Muscle of leg (tissue), 11 donors: ENCODE results near the gene TOM1L1. TPM values are rescaled to one million over a fixed set of nuclear protein-coding genes. Genes with fewer than 3 reads are reported as not detected.

Source experiments
- DNase-seq: peaks from one replicate; pipeline ENCODE4 v3.0.0; 2013
- H3K27ac ChIP-seq: one replicate; pipeline ENCODE4 v1.5.1; 2013; ENCODE audit warnings: mild to moderate bottlenecking, low read length, control low read depth
- H3K27me3 ChIP-seq: one replicate; pipeline ENCODE4 v1.6.1; 2013; ENCODE audit warnings: low read length; ENCODE audit not compliant: control insufficient read depth, insufficient read depth
- H3K36me3 ChIP-seq: one replicate; pipeline ENCODE4 v1.6.1; 2013; ENCODE audit warnings: low read length; ENCODE audit not compliant: control insufficient read depth, insufficient read depth
- H3K4me1 ChIP-seq: one replicate; pipeline ENCODE4 v1.6.1; 2013; ENCODE audit warnings: low read length; ENCODE audit not compliant: control insufficient read depth, insufficient read depth
- H3K4me3 ChIP-seq: one replicate; pipeline ENCODE4 v1.5.1; 2013; ENCODE audit warnings: low read length, control low read depth
- H3K9me3 ChIP-seq: replicated peaks from 2 replicates; pipeline ENCODE4 v1.6.1; 2013; ENCODE audit warnings: low read depth, low read length; ENCODE audit not compliant: control insufficient read depth
- WGBS: methylation state at CpG from one replicate; pipeline ENCODE4 v1.1.5; 2013; ENCODE audit warnings: missing lambda C conversion rate; ENCODE audit not compliant: insufficient coverage; 5-methylcytosine and 5-hydroxymethylcytosine counted together
- polyA plus RNA-seq, 8 donors: library from polyadenylated mRNA; unstranded; fragments of 120-200 nt; gene quantifications; one replicate each; pipeline versions ENCODE4 v1.2.1 to v1.2.3, GENCODE V29; 2013; ENCODE audit warnings: inconsistent platforms in 1 of 8, low replicate concordance in 1 of 8; ENCODE audit not compliant: insufficient read length in 8 of 8, insufficient read depth in 1 of 8
- total RNA-seq: library from RNA; stranded (reverse); fragments of 120-200 nt; gene quantifications from one replicate; pipeline ENCODE4 v1.2.4, GENCODE V29; 2013

Gene TOM1L1
- total and polyA plus RNA-seq, 9 donors, result 3.6 to 11.3 (median 5.6) TPM

GRCh38 chr17:54907376-54907775 is 6.7 kb downstream of the TOM1L1 start:
- no peak overlapping the region for H3K27ac ChIP-seq
- H3K27me3 ChIP-seq, result no peaks in the 10 kb centered on the region
- H3K4me3 ChIP-seq, result no peak overlapping the region
- H3K36me3 ChIP-seq, result no peaks in the 10 kb centered on the region
- 92% methylated on average over 2 of the region's 5 CpGs for WGBS
- DNase-seq, result no peak
- peaks cover 5% of the 10 kb centered on the region for H3K4me1 ChIP-seq
- no peaks in the 10 kb centered on the region for H3K9me3 ChIP-seq

GRCh38 chr17:54909766-54910165 is 9.1 kb downstream of the TOM1L1 start:
- Histone ChIP-seq H3K36me3 (peaks cover 3% of the 10 kb centered on the region), H3K4me3 (no peak overlapping the region), H3K9me3 (no peaks in the 10 kb centered on the region), H3K4me1 (no peaks in the 10 kb centered on the region), H3K27ac (no peak overlapping the region), H3K27me3 (no peaks in the 10 kb centered on the region)
- no peak for DNase-seq
- no CpG with 5 or more reads among the region's 2 CpGs for WGBS

- no CpG with 5 or more reads among the region's 2 CpGs for WGBS
- Histone ChIP-seq H3K36me3 (peaks cover 3% of the 10 kb centered on the region), H3K27me3 (no peaks in the 10 kb centered on the region), H3K27ac (no peak overlapping the region), H3K4me3 (no peak overlapping the region), H3K9me3 (no peaks in the 10 kb centered on the region), H3K4me1 (no peaks in the 10 kb centered on the region)
- no peak for DNase-seq
Measured at GRCh38 chr17:54916721-54917120, 16.1 kb downstream of the TOM1L1 start.

- no peak overlapping the region for H3K27ac ChIP-seq
- no peaks in the 10 kb centered on the region for H3K4me1 ChIP-seq
- H3K36me3 ChIP-seq, result no peaks in the 10 kb centered on the region
- H3K4me3 ChIP-seq, result no peak overlapping the region
- H3K9me3 ChIP-seq, result no peaks in the 10 kb centered on the region
- no peak for DNase-seq
- no peaks in the 10 kb centered on the region for H3K27me3 ChIP-seq
Measured at GRCh38 chr17:54919425-54919824, 18.8 kb downstream of the TOM1L1 start.

GRCh38 chr17:54920819-54921218 is 20.2 kb downstream of the TOM1L1 start:
- Histone ChIP-seq H3K4me1 (no peaks in the 10 kb centered on the region), H3K4me3 (no peak overlapping the region), H3K27me3 (no peaks in the 10 kb centered on the region), H3K9me3 (no peaks in the 10 kb centered on the region), H3K27ac (no peak overlapping the region), H3K36me3 (no peaks in the 10 kb centered on the region)
- 80% methylated on average over 1 of the region's 6 CpGs for WGBS
- DNase-seq, result no peak

GRCh38 chr17:54924405-54924804 is 23.8 kb downstream of the TOM1L1 start:
- no peaks in the 10 kb centered on the region for H3K9me3 ChIP-seq
- no peak overlapping the region for H3K27ac ChIP-seq
- no peak overlapping the region for H3K4me3 ChIP-seq
- DNase-seq, result no peak
- no peaks in the 10 kb centered on the region for H3K27me3 ChIP-seq
- no peaks in the 10 kb centered on the region for H3K4me1 ChIP-seq
- H3K36me3 ChIP-seq, result no peaks in the 10 kb centered on the region
- WGBS, result 84% methylated on average over 3 of the region's 5 CpGs

- no peaks in the 10 kb centered on the region for H3K9me3 ChIP-seq
- no peak overlapping the region for H3K4me3 ChIP-seq
- no peak overlapping the region for H3K27ac ChIP-seq
- H3K27me3 ChIP-seq, result no peaks in the 10 kb centered on the region
- no peaks in the 10 kb centered on the region for H3K36me3 ChIP-seq
- no peaks in the 10 kb centered on the region for H3K4me1 ChIP-seq
- no peak for DNase-seq
- 89% methylated on average over 2 of the region's 3 CpGs for WGBS
Measured at GRCh38 chr17:54927525-54927924, 26.9 kb downstream of the TOM1L1 start.

GRCh38 chr17:54932711-54933110 is 32.1 kb downstream of the TOM1L1 start:
- no peak for DNase-seq
- WGBS, result no CpG with 5 or more reads among the region's 1 CpG

GRCh38 chr17:54933921-54934320 is 33.3 kb downstream of the TOM1L1 start:
- Histone ChIP-seq H3K9me3 (no peaks in the 10 kb centered on the region), H3K4me1 (no peaks in the 10 kb centered on the region), H3K27ac (no peak overlapping the region), H3K27me3 (no peaks in the 10 kb centered on the region), H3K36me3 (peaks cover 3% of the 10 kb centered on the region), H3K4me3 (no peak overlapping the region)
- no CpG with 5 or more reads among the region's 3 CpGs for WGBS
- no peak for DNase-seq

More at GRCh38 chr17:54932711-54933110, 32.1 kb downstream of the TOM1L1 start:
- Histone ChIP-seq H3K27me3 (no peaks in the 10 kb centered on the region), H3K36me3 (peaks cover 3% of the 10 kb centered on the region), H3K4me3 (no peak overlapping the region), H3K4me1 (no peaks in the 10 kb centered on the region), H3K27ac (no peak overlapping the region), H3K9me3 (no peaks in the 10 kb centered on the region)

GRCh38 chr17:54935471-54935870 is 34.8 kb downstream of the TOM1L1 start:
- Histone ChIP-seq H3K36me3 (peaks cover 3% of the 10 kb centered on the region), H3K9me3 (no peaks in the 10 kb centered on the region), H3K27ac (no peak overlapping the region), H3K27me3 (no peaks in the 10 kb centered on the region), H3K4me1 (no peaks in the 10 kb centered on the region), H3K4me3 (no peak overlapping the region)
- 78% methylated on average over 1 of the region's 5 CpGs for WGBS
- no peak for DNase-seq

GRCh38 chr17:54937018-54937417 is 36.4 kb downstream of the TOM1L1 start:
- Histone ChIP-seq H3K9me3 (no peaks in the 10 kb centered on the region), H3K27ac (no peak overlapping the region), H3K27me3 (no peaks in the 10 kb centered on the region), H3K4me3 (no peak overlapping the region), H3K36me3 (peaks cover 3% of the 10 kb centered on the region), H3K4me1 (no peaks in the 10 kb centered on the region)
- no peak for DNase-seq
- WGBS, result 40% methylated on average over 2 of the region's 5 CpGs
